ENCODE data around the gene SPPL3.

DNA sequence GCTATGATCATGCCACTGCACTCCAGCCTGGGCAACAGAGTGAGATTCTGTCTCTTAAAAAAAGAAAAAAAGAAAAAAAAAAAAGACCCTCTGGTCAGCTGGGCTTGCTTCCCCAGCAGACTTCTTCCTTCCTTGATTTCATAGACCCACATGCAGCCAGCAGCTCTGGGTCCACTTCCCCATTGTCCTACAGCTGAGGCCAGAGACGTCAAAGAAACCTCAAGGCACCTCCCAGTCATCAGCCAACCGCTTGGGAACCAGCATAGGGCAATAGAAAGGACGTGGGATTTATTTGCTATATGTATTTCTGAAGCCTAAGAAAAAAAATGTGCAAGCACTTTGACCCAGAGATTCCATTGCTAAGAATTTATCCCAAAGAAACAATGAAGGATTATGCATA is 35.4 kb upstream of the SPPL3 start:
- no peak for TF ChIP-seq POLR2A (IDR thresholded peaks at IDR 0.05)
- TF ChIP-seq, protein P1, sequence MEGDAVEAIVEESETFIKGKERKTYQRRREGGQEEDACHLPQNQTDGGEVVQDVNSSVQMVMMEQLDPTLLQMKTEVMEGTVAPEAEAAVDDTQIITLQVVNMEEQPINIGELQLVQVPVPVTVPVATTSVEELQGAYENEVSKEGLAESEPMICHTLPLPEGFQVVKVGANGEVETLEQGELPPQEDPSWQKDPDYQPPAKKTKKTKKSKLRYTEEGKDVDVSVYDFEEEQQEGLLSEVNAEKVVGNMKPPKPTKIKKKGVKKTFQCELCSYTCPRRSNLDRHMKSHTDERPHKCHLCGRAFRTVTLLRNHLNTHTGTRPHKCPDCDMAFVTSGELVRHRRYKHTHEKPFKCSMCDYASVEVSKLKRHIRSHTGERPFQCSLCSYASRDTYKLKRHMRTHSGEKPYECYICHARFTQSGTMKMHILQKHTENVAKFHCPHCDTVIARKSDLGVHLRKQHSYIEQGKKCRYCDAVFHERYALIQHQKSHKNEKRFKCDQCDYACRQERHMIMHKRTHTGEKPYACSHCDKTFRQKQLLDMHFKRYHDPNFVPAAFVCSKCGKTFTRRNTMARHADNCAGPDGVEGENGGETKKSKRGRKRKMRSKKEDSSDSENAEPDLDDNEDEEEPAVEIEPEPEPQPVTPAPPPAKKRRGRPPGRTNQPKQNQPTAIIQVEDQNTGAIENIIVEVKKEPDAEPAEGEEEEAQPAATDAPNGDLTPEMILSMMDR (IDR thresholded peaks at IDR 0.05 in 8 of 11, conservative IDR thresholded peaks at IDR 0.05 in 3 of 11) = no peak
